HepG2 (cell line): ENCODE results near the gene TMEM59. TPM values are rescaled to one million over a fixed set of nuclear protein-coding genes. Genes with fewer than 3 reads are reported as not detected.

ENCODE experiments used
- AGO1 ChIP-seq: fragments of 200-400 bp; formaldehyde crosslinking; IDR thresholded peaks from 2 replicates; pipeline ENCODE4 v1.6.1; 2017; ENCODE audit warnings: mild to moderate bottlenecking, low read depth, low read length, moderate library complexity; ENCODE audit not compliant: poor library complexity, severe bottlenecking
- DNMT1 ChIP-seq: sonication (generic); formaldehyde crosslinking; IDR thresholded peaks from 2 replicates; pipeline ENCODE4 v1.5.1; 2020; ENCODE audit warnings: mild to moderate bottlenecking, missing genetic modification reagents
- EZH2 ChIP-seq: conservative IDR thresholded peaks from 2 replicates; pipeline ENCODE4 v1.6.1; 2012; ENCODE audit warnings: mild to moderate bottlenecking, low read depth, low read length, moderate library complexity
- FIP1L1 ChIP-seq: fragments of 200-400 bp; formaldehyde crosslinking; IDR thresholded peaks from 2 replicates; pipeline ENCODE4 v1.6.1; 2018; ENCODE audit warnings: low read depth, mild to moderate bottlenecking, low read length, moderate library complexity, borderline replicate concordance; ENCODE audit not compliant: insufficient read depth
- FOXC1 ChIP-seq: sonication (generic); formaldehyde crosslinking; IDR thresholded peaks from 2 replicates; pipeline ENCODE4 v1.8.0; 2022; ENCODE audit warnings: mild to moderate bottlenecking, missing genetic modification reagents, borderline replicate concordance
- GZF1 ChIP-seq: sonication (generic); formaldehyde crosslinking; IDR thresholded peaks from 2 replicates; pipeline ENCODE4 v1.5.1; 2020; ENCODE audit warnings: mild to moderate bottlenecking, missing genetic modification reagents
- HMG20B ChIP-seq: conservative IDR thresholded peaks from 2 replicates; pipeline ENCODE4 v1.6.1; 2016; ENCODE audit warnings: missing genetic modification reagents, missing compliant biosample characterization
- KDM2A ChIP-seq: sonication (generic); formaldehyde crosslinking; IDR thresholded peaks from 2 replicates; pipeline ENCODE4 v1.4.0; 2020; ENCODE audit warnings: low read depth, missing genetic modification reagents, borderline replicate concordance
- KDM5A ChIP-seq: fragments of 200-600 bp; sonication (generic); IDR thresholded peaks from 2 replicates; pipeline ENCODE4 v1.7.0; 2018; ENCODE audit warnings: antibody characterized with exemption, mild to moderate bottlenecking, low read length, borderline replicate concordance
- KMT2B ChIP-seq: IDR thresholded peaks from 2 replicates; pipeline ENCODE4 v1.6.1; 2016; ENCODE audit warnings: missing genetic modification reagents, missing compliant biosample characterization
- MEIS2 ChIP-seq: sonication (generic); formaldehyde crosslinking; IDR thresholded peaks from 2 replicates; pipeline ENCODE4 v1.9.0; 2021; ENCODE audit warnings: mild to moderate bottlenecking, missing genetic modification reagents
- MYC ChIP-seq: sonication (generic); formaldehyde crosslinking; IDR thresholded peaks from 2 replicates; pipeline ENCODE4 v1.9.0; 2021; ENCODE audit warnings: missing genetic modification reagents, borderline replicate concordance
- MYNN ChIP-seq: sonication (generic); formaldehyde crosslinking; IDR thresholded peaks from 2 replicates; pipeline ENCODE4 v1.4.0; 2020; ENCODE audit warnings: mild to moderate bottlenecking, low read depth, missing genetic modification reagents
- PTBP1 ChIP-seq: fragments of 200-400 bp; formaldehyde crosslinking; IDR thresholded peaks from 2 replicates; pipeline ENCODE4 v1.6.1; 2018; ENCODE audit warnings: low read length, low read depth; ENCODE audit not compliant: poor library complexity, severe bottlenecking
- RBAK ChIP-seq: sonication (generic); formaldehyde crosslinking; IDR thresholded peaks from 2 replicates; pipeline ENCODE4 v1.5.1; 2020; ENCODE audit warnings: mild to moderate bottlenecking, missing genetic modification reagents
- RERE ChIP-seq: IDR thresholded peaks from 2 replicates; pipeline ENCODE4 v1.6.1; 2016; ENCODE audit warnings: low read depth, missing genetic modification reagents, missing compliant biosample characterization
- SRY ChIP-seq: sonication (generic); formaldehyde crosslinking; IDR thresholded peaks from 2 replicates; pipeline ENCODE4 v1.8.0; 2022; ENCODE audit warnings: mild to moderate bottlenecking, missing genetic modification reagents
- TEAD3 ChIP-seq: optimal IDR thresholded peaks from 2 replicates; pipeline ENCODE3; 2016; ENCODE audit warnings: borderline replicate concordance
- TFDP2 ChIP-seq: sonication (generic); formaldehyde crosslinking; IDR thresholded peaks from 2 replicates; pipeline ENCODE4 v1.4.0; 2020; ENCODE audit warnings: missing genetic modification reagents
- ZNF317 ChIP-seq: sonication (generic); formaldehyde crosslinking; IDR thresholded peaks from 2 replicates; pipeline ENCODE4 v1.5.0; 2020; ENCODE audit warnings: mild to moderate bottlenecking, missing genetic modification reagents
- ZNF335 ChIP-seq: sonication (generic); formaldehyde crosslinking; IDR thresholded peaks from 2 replicates; pipeline ENCODE4 v1.4.0; 2020; ENCODE audit warnings: missing genetic modification reagents
- ZNF343 ChIP-seq: sonication (generic); formaldehyde crosslinking; IDR thresholded peaks from 2 replicates; pipeline ENCODE4 v1.4.0; 2020; ENCODE audit warnings: mild to moderate bottlenecking, missing genetic modification reagents
- polyA plus RNA-seq, 8 experiments: library from polyadenylated mRNA; depleted of rRNA in 3 of 8; stranded (reverse) in 7 of 8; unstranded in 1 of 8; fragments of >200 nt; fragmentation: Illumina TruSeq in 4 of 8; extraction: Trizol in 4 of 8; gene quantifications; 2 replicates each; pipeline versions ENCODE4 v1.2.1 to v1.2.3, GENCODE V29; 2011 to 2016; ENCODE audit warnings: low read depth in 4 of 8, missing spikeins in 1 of 8, mixed read lengths in 1 of 8; ENCODE audit not compliant: insufficient read depth in 1 of 8
- total RNA-seq, 5 experiments: library from RNA; depleted of rRNA; stranded (reverse); fragments of >200 nt; fragmentation: Illumina TruSeq; extraction: Trizol; gene quantifications; 2 replicates each; pipeline ENCODE4 v1.2.3, GENCODE V29; 2016; ENCODE audit warnings: low read depth in 1 of 5
- TF ChIP-seq, protein P1 (sequence below): sonication (generic); formaldehyde crosslinking; IDR thresholded peaks from 2 replicates; pipeline ENCODE4 v1.4.0; 2020; ENCODE audit warnings: mild to moderate bottlenecking, missing genetic modification reagents

The TMEM59 gene
- total and polyA plus RNA-seq, 2 of the 13 experiments (the other 11 are each of a cell fraction or from before 2014, with no cell fraction given) = 147 to 363 TPM

DNA sequence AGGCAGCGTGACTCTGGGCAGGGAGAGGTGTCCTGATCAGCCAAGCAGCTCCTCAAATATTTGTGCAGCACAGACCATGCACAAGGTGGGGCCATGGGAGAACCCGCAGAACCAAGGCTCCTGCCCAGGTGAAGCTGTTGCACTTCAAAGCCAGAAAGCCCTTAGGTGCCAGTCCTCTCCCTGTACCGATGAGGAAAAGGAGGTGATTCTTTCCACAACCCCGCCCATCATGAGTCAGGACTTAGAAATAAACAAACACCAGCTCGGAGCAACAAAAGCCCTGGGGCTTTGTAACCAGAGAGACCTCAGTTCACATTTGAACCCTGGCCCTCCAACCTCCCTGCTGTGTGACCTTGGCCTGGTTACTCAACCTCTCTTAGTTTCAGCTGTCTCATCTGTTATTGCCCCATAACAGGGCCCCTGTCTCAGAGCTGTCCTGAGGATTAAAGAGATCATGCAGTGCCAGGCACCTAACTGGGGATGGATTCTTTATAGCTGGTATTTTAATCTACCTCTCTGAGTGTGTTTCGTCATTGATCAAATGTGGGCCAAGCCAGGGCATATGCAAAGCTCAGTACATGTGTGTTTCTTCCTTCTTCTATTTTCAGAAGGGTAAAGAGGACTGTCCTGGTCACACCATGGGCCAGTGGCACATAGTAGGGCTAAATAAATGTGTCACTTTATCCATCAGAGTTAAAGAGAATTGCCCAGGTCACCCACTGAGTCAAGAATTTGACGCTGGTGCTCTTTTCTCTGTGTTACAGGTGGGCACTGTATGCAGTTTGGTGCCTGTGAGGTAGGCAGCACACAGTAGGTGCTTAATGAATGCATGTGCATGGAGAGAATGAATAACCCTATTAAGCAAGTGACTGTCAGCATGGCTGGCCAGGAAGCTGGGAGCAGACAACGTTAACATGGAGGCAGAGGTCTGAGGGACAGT is 36.4 kb downstream of the TMEM59 start (continued):
- TF ChIP-seq HMG20B (peak; percentile 51; the same call in 1 of the 2 replicates), TFDP2 (no peak), RERE (CRISPR knock-in tag) (no peak), PTBP1 (no peak), SRY (CRISPR knock-in tag) (no peak), FIP1L1 (no peak), FOXC1 (no peak), MEIS2 (CRISPR knock-in tag) (0 out of 2 replicates have a peak, but pooled peaks have one; percentile 12), TEAD3 (CRISPR knock-in tag) (peak; percentile 5), ZNF343 (peak; percentile 93), KMT2B (CRISPR knock-in tag) (0 out of 2 replicates have a peak, but pooled peaks have one; percentile 54), ZNF335 (CRISPR knock-in tag) (0 out of 2 replicates have a peak, but pooled peaks have one; percentile 68), RBAK (CRISPR knock-in tag) (no peak), EZH2 (no peak), KDM5A (no peak), KDM2A (no peak), MYNN (0 out of 2 replicates have a peak, but pooled peaks have one; percentile 51), MYC (CRISPR knock-in tag) (no peak), DNMT1 (CRISPR knock-in tag) (no peak), AGO1 (no peak), GZF1 (CRISPR knock-in tag) (no peak), ZNF317 (0 out of 2 replicates have a peak, but pooled peaks have one; percentile 31)
- TF ChIP-seq, protein P1, sequence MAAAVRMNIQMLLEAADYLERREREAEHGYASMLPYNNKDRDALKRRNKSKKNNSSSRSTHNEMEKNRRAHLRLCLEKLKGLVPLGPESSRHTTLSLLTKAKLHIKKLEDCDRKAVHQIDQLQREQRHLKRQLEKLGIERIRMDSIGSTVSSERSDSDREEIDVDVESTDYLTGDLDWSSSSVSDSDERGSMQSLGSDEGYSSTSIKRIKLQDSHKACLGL = no peak
